GM18870 (cell line): ENCODE measurements around the gene TSSK2.

Source experiments
- ATAC-seq: cut with Tn5 transposase; IDR thresholded peaks from one replicate; pipeline ENCODE4 v1.9.1; 2021; ENCODE audit warnings: moderate library complexity; ENCODE audit not compliant: unreplicated experiment

Gene TSSK2

GRCh38 chr22:19179497-19180048, 48.5 kb downstream of the TSSK2 start:
- ATAC-seq: no peak

- ATAC-seq: no peak
These were observed 49.1 kb downstream of the TSSK2 start for GRCh38 chr22:19180234-19180633.

GRCh38 chr22:19180740-19181410, 49.8 kb downstream of the TSSK2 start:
- ATAC-seq: no peak

- ATAC-seq: no peak
These were observed 50.8 kb downstream of the TSSK2 start for GRCh38 chr22:19181786-19182471.
